Measurements from ENCODE around the gene ALK. TPM values are rescaled to one million over a fixed set of nuclear protein-coding genes. Genes with fewer than 3 reads are reported as not detected.
A peak's percentile ranks its signal among the peaks of the same experiment; 100 is the strongest.

The ALK gene
- total RNA-seq, 8 experiments from 2014 or later, result 0.49 to 8.8 (median 3.8) TPM

DNA sequence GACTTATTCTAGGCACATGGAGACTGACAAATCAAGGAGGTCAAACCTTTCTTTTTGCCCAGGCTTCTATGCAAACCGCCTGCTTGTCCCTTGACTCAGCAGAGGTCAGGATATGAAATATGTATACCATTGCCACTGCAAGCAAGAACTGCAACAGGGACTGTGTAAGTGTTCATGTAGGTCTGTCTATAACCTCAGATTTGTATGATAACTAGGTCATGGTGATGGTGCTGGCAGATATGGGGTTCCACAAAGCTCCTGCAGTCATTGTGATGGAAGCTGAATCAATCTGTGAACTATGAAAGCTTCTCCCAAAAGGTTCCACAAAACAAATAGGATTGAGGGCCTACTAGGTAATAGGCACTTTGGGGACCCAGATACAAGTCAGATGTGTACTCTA lies 489.9 kb downstream of the ALK start:
- WGBS, 10 experiments, result 78 to 100% (median 100%) methylated on average over 1 of the region's 1 CpG; no CpG with 5 or more reads in 3 of the 10 experiments
- in situ Hi-C loops (cut with MboI; ENCODE audit: low pct_unique_long_range_greater_than_20kb in 2 of 9, low sequenced_read_pairs in 9 of 9, unreplicated experiment in 9 of 9), result no loop called here
- no peak overlapping the region for H3K27ac ChIP-seq
- H3K4me3 ChIP-seq, result no peak overlapping the region
- peaks cover 11% of the 10 kb centered on the region in 2 donors for H3K4me1 ChIP-seq (replicated peaks in 1 of 2)
- ATAC-seq (replicated peaks in 6 of 8), result no peak

GRCh38 chr2:29430382-29431112 lies 490.8 kb downstream of the ALK start:
- peaks cover 11 to 20% of the 10 kb centered on the region in 2 donors for H3K4me1 ChIP-seq (replicated peaks in 1 of 2)
- WGBS, 10 experiments, result 10 to 100% (median 89%) methylated on average over 1 to 3 of the region's 4 CpGs
- no peak overlapping the region for H3K27ac ChIP-seq
- no peak for ATAC-seq (replicated peaks in 6 of 8)
- in situ Hi-C loops (cut with MboI; ENCODE audit: low pct_unique_long_range_greater_than_20kb in 2 of 9, low sequenced_read_pairs in 9 of 9, unreplicated experiment in 9 of 9), result no loop called here
- no peak overlapping the region for H3K4me3 ChIP-seq

DNA sequence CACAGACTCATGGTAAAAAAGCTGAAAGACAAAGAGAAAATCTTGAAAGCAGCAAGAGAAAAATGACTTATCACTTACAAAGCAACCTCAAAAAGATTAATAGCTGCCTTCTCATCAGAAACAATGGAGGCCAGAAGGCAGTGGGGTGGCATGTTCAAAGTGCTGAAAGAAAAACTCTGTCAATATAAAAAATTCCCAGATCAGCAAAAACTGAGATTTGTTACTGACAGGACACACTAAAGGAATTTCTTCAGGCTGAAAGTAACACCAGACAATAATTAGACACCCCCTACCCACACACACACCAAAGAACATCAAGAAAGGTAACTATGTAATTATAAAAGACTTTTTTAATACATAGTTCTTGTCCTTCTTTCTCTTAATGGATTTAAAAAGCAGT lies 495.0 kb downstream of the ALK start:
- no peak for ATAC-seq (replicated peaks in 6 of 8)
- Histone ChIP-seq H3K4me1 (replicated peaks in 1 of 2) (peaks cover 5 to 14% of the 10 kb centered on the region in 2 donors), H3K27ac (no peak overlapping the region), H3K4me3 (no peak overlapping the region)
- in situ Hi-C loops (cut with MboI; ENCODE audit: low pct_unique_long_range_greater_than_20kb in 2 of 9, low sequenced_read_pairs in 9 of 9, unreplicated experiment in 9 of 9), result no loop called here

GRCh38 chr2:29425866-29426265 lies 495.5 kb downstream of the ALK start:
- Histone ChIP-seq H3K27ac (no peak overlapping the region), H3K4me1 (replicated peaks in 1 of 2) (peaks cover 10 to 19% of the 10 kb centered on the region in 2 donors), H3K4me3 (no peak overlapping the region)
- ATAC-seq (replicated peaks in 6 of 8), result no peak
- WGBS, 10 experiments, result 38 to 100% (median 67%) methylated on average over 1 of the region's 1 CpG; no CpG with 5 or more reads in 3 of the 10 experiments
- in situ Hi-C loops (cut with MboI; ENCODE audit: low pct_unique_long_range_greater_than_20kb in 2 of 9, low sequenced_read_pairs in 9 of 9, unreplicated experiment in 9 of 9), result no loop called here

DNA sequence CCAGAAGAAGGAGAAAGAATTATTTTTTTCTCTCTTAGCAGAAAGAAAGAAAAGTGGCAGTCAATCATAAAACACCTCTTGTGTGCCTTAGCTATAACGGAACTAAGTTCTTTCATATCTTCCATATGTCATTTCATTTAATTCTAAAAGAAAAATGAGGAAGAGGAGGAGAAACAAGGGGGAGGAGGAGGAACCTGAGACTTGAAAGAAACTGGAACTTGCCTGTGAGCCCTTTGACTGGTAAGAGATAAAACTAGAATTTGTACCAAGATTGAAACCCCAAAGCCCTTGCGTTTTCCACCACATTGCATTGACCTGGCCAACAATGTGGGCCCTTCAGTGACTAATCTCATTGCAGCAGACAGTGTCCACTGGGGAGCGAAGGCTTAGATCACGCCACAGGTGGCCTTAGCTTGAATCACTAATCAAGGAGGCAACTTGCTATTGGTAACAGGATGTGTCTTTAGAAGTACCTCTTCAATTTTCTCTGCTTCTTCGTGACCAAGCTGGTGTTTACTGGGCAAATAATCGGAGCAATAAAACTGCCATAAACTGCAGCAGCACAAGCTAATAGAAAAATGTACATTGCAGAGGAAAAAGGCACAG lies 498.2 kb downstream of the ALK start:
- in situ Hi-C loops (cut with MboI; ENCODE audit: low pct_unique_long_range_greater_than_20kb in 2 of 9, low sequenced_read_pairs in 9 of 9, unreplicated experiment in 9 of 9), result no loop called here

DNA sequence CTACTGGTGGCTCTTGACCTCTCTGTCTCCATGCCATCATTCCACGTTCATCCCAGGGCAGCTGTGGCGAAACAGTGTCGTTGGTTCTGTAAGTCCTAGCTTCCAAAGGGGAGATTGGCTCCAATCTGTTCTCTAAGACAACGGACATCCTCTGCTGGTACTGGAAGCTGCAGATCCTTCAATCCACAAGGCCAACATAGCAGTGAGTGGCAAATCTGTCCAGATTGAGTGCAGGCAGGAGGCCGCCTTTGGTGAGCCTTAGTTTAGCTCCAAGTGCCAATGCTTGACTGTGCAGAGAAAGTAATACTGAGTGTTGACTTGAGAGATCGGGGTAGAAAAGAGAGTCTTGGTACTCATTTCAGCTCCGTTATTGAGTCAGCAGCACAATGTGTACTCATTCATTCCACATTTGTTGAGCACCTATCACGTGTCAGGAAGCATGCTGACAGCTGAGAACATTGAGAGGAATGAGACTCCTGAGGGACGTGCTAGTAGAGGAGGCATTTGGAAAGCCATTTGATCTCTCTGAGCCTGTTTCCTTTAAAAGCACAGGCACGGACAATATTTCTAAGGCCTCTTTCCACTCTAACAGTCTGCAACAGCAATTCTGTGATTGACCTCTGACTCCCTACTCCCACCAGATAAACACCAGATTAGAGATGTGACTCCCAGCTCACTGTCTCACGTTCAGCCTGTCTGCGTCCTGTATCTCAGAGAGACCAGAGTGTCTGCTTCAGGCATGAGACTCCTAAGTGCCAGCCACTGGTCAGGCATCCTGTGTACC lies 500.2 kb downstream of the ALK start:
- Histone ChIP-seq H3K27ac (no peak overlapping the region), H3K4me1 (replicated peaks in 1 of 2) (peaks cover 18 to 23% of the 10 kb centered on the region in 2 donors), H3K4me3 (no peak overlapping the region)
- WGBS, 10 experiments, result 10 to 73% (median 60%) methylated on average over 1 to 6 of the region's 12 CpGs; no CpG with 5 or more reads in 1 of the 10 experiments
- in situ Hi-C loops (cut with MboI; ENCODE audit: low pct_unique_long_range_greater_than_20kb in 2 of 9, low sequenced_read_pairs in 9 of 9, unreplicated experiment in 9 of 9), result no loop called here
- ATAC-seq (replicated peaks in 6 of 8), result peak in 6 of 8 experiments; percentile 44 to 90 (median 84)

More for the DNA sequence above, 498.2 kb downstream of the ALK start:
- no peak for ATAC-seq (replicated peaks in 6 of 8)
- 26 to 100% (median 58%) methylated on average over 2 to 6 of the region's 6 CpGs for WGBS, 10 experiments
- Histone ChIP-seq H3K27ac (no peak overlapping the region), H3K4me1 (replicated peaks in 1 of 2) (peaks cover 18 to 25% of the 10 kb centered on the region in 2 donors), H3K4me3 (no peak overlapping the region)

DNA sequence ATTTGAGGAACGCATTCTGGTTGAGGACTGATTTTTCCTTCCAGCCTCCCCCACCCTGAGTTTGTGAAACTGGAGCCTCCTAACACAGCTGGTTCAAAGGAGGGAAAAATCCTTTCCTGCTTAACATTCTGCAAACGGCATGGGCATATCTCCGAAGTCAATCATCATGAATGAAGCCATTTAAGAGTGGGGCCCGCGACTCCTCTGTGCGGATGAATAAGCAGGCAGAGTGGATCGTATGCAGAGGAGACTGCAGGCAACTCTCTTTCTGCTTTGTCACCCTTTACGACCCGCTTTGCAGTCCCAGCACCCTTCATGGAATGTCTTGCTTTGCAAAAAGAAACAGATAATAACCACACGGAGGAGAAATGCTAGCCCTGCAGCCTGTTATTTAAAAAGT lies 500.9 kb downstream of the ALK start:
- H3K4me1 ChIP-seq (replicated peaks in 1 of 2), result peaks cover 16 to 18% of the 10 kb centered on the region in 2 donors
- in situ Hi-C loops (cut with MboI; ENCODE audit: low pct_unique_long_range_greater_than_20kb in 2 of 9, low sequenced_read_pairs in 9 of 9, unreplicated experiment in 9 of 9), result no loop called here
- no peak overlapping the region for H3K27ac ChIP-seq
- H3K4me3 ChIP-seq, result no peak overlapping the region
- peak in 6 of 8 experiments; percentile 16 to 71 (median 67) for ATAC-seq (replicated peaks in 6 of 8)
- 3 to 70% (median 23%) methylated on average over 2 to 10 of the region's 10 CpGs; no CpG with 5 or more reads in 2 of the 10 experiments for WGBS, 10 experiments

- H3K4me3 ChIP-seq, result no peak overlapping the region
- in situ Hi-C loops (cut with MboI; ENCODE audit: low pct_unique_long_range_greater_than_20kb in 2 of 9, low sequenced_read_pairs in 9 of 9, unreplicated experiment in 9 of 9), result no loop called here
- no peak overlapping the region for H3K27ac ChIP-seq
- peaks cover 16 to 18% of the 10 kb centered on the region in 2 donors for H3K4me1 ChIP-seq (replicated peaks in 1 of 2)
- ATAC-seq (replicated peaks in 6 of 8), result peak in 1 of 8 experiments; percentile 58
- 19 to 100% (median 90%) methylated on average over 1 to 6 of the region's 6 CpGs for WGBS, 10 experiments
Observed at GRCh38 chr2:29417630-29418029, 503.8 kb downstream of the ALK start.

GRCh38 chr2:29412197-29412925 lies 509.0 kb downstream of the ALK start:
- in situ Hi-C loops (cut with MboI; ENCODE audit: low pct_unique_long_range_greater_than_20kb in 2 of 9, low sequenced_read_pairs in 9 of 9, unreplicated experiment in 9 of 9), result no loop called here
- H3K27ac ChIP-seq, result no peak overlapping the region
- H3K4me3 ChIP-seq, result no peak overlapping the region
- no peaks in the 10 kb centered on the region for H3K4me1 ChIP-seq (replicated peaks in 1 of 2)
- peak in 3 of 8 experiments; percentile 97 to 100 (median 99) for ATAC-seq (replicated peaks in 6 of 8)
- WGBS, 10 experiments, result 83% methylated on average over 1 of the region's 1 CpG; no CpG with 5 or more reads in 9 of the 10 experiments

DNA sequence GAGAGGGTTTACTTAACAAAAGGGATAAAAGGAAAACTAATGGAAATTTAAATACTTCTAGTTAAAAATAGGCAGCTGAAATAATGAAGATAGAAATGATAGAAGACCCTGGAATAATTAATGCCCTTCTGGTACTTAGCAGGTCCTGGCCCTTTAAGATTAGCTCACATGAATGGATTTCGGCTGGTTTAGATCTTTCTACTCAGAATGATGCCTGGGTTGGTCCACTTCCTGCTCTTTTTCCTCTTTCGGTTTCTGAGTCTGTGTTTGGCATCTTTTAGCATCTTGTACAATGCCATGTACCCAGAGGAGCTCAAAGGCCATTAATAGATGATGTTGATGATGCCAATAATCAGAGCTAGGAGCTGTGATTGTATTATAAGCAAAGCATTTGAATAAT lies 515.7 kb downstream of the ALK start:
- peak in 1 of 8 experiments; percentile 41 for ATAC-seq (replicated peaks in 6 of 8)
- WGBS, 10 experiments, result 8 to 79% (median 31%) methylated on average over 1 to 2 of the region's 2 CpGs
- Histone ChIP-seq H3K4me3 (no peak overlapping the region), H3K27ac (no peak overlapping the region), H3K4me1 (replicated peaks in 1 of 2) (peaks cover 8 to 21% of the 10 kb centered on the region in 2 donors)
- in situ Hi-C loops (cut with MboI; ENCODE audit: low pct_unique_long_range_greater_than_20kb in 2 of 9, low sequenced_read_pairs in 9 of 9, unreplicated experiment in 9 of 9), result no loop called here

- Histone ChIP-seq H3K4me3 (no peak overlapping the region), H3K27ac (no peak overlapping the region), H3K4me1 (replicated peaks in 1 of 2) (peaks cover 8 to 21% of the 10 kb centered on the region in 2 donors)
- peak in 1 of 8 experiments; percentile 33 for ATAC-seq (replicated peaks in 6 of 8)
- 27 to 74% (median 66%) methylated on average over 2 to 5 of the region's 5 CpGs; no CpG with 5 or more reads in 5 of the 10 experiments for WGBS, 10 experiments
- in situ Hi-C loops (cut with MboI; ENCODE audit: low pct_unique_long_range_greater_than_20kb in 2 of 9, low sequenced_read_pairs in 9 of 9, unreplicated experiment in 9 of 9), result no loop called here
Observed at GRCh38 chr2:29405266-29405665, 516.1 kb downstream of the ALK start.

DNA sequence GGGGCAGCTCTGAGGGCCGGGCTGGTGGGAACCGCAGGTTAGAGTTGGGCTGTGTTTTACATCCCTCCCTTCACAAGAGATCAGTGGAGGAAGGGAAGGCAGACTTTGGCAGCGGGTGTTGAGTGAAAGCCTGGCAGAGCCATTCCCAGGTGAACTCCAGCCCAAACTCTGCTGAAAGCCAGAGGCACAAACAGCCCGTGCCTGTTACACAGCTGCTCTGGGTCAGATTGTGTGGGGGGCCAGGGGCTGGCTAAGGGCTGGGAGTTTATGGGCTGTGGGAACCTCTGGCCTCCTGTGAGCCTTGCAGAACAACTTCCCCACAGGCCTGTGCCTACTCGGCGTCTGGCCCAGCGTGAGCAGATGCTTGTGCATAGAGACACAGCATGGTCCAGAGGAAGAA lies 519.4 kb downstream of the ALK start:
- in situ Hi-C loops (cut with MboI; ENCODE audit: low pct_unique_long_range_greater_than_20kb in 2 of 9, low sequenced_read_pairs in 9 of 9, unreplicated experiment in 9 of 9), result no loop called here
- WGBS, 10 experiments, result 12 to 90% (median 71%) methylated on average over 2 to 7 of the region's 7 CpGs; no CpG with 5 or more reads in 5 of the 10 experiments
- H3K27ac ChIP-seq, result no peak overlapping the region
- ATAC-seq (replicated peaks in 6 of 8), result no peak
- no peak overlapping the region for H3K4me3 ChIP-seq
- peaks cover 12 to 21% of the 10 kb centered on the region in 2 donors for H3K4me1 ChIP-seq (replicated peaks in 1 of 2)
